DOHH2 (cell line): Measurements from ENCODE around the gene MAP3K6.

Experiments
- EZH2phosphoT487 ChIP-seq: fragments of 200-600 bp; sonication (generic); IDR thresholded peaks from 2 replicates; pipeline ENCODE4 v1.6.1; 2017; ENCODE audit warnings: borderline replicate concordance, mild to moderate bottlenecking, antibody characterized with exemption, low read length, moderate library complexity, mixed read lengths
- TF ChIP-seq, protein P1 (sequence below): fragments of 200-600 bp; sonication (generic); IDR thresholded peaks from one replicate; pipeline ENCODE4 v1.5.1; 2014; ENCODE audit warnings: antibody characterized with exemption, mild to moderate bottlenecking, low read depth, low read length; ENCODE audit not compliant: poor library complexity, severe bottlenecking

DNA sequence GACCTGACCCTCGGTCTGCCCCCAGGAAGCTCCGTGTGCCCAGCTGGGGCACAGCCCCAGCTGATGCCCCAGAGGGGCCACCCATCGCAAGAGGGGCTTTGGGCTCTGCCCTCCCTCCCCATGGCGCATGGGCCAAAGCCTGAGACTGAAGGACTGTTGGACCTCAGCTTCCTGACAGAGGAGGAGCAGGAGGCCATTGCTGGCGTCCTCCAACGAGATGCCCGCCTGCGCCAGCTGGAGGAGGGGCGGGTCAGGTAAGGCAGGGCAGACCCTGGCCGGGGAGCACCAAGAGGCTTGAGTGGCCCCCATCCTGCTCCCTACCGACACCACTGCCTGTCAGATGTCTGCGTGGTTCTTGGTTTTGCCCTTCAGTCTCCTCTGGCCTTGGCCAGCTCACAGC lies 21.5 kb downstream of the MAP3K6 start:
- TF ChIP-seq, protein P1, sequence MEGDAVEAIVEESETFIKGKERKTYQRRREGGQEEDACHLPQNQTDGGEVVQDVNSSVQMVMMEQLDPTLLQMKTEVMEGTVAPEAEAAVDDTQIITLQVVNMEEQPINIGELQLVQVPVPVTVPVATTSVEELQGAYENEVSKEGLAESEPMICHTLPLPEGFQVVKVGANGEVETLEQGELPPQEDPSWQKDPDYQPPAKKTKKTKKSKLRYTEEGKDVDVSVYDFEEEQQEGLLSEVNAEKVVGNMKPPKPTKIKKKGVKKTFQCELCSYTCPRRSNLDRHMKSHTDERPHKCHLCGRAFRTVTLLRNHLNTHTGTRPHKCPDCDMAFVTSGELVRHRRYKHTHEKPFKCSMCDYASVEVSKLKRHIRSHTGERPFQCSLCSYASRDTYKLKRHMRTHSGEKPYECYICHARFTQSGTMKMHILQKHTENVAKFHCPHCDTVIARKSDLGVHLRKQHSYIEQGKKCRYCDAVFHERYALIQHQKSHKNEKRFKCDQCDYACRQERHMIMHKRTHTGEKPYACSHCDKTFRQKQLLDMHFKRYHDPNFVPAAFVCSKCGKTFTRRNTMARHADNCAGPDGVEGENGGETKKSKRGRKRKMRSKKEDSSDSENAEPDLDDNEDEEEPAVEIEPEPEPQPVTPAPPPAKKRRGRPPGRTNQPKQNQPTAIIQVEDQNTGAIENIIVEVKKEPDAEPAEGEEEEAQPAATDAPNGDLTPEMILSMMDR: no peak
- TF ChIP-seq EZH2phosphoT487: no peak
